ENCODE data around the gene HOGA1.
A peak's percentile ranks its signal among the peaks of the same experiment; 100 is the strongest.
"Not testable (repeated sequence)": the region's sequence is repeated elsewhere in the genome, so short reads cannot be mapped to it uniquely, and the experiment has no call there.

The HOGA1 gene

GRCh38 chr10:97548828-97549455, 35.2 kb upstream of the HOGA1 start:
- H3K4me3 ChIP-seq (ENCODE audit: control insufficient read depth, low read depth, low read length): no peak overlapping the region
- TF ChIP-seq CTCF (conservative IDR thresholded peaks at IDR 0.05; ENCODE audit: control insufficient read depth, insufficient read depth, low read depth, low read length): no peak
- DNase-seq (ENCODE audit: low read depth): no peak

- no peak for TF ChIP-seq CTCF (conservative IDR thresholded peaks at IDR 0.05; ENCODE audit: control insufficient read depth, insufficient read depth, low read depth, low read length)
- H3K4me3 ChIP-seq (ENCODE audit: control insufficient read depth, low read depth, low read length): no peak overlapping the region
Measured at GRCh38 chr10:97549587-97550322, 34.4 kb upstream of the HOGA1 start.

GRCh38 chr10:97550336-97551149, 33.6 kb upstream of the HOGA1 start:
- DNase-seq (ENCODE audit: low read depth): no peak
- no peak overlapping the region for H3K4me3 ChIP-seq (ENCODE audit: control insufficient read depth, low read depth, low read length)
- TF ChIP-seq CTCF (conservative IDR thresholded peaks at IDR 0.05; ENCODE audit: control insufficient read depth, insufficient read depth, low read depth, low read length): no peak

More at GRCh38 chr10:97549587-97550322, 34.4 kb upstream of the HOGA1 start:
- no peak for DNase-seq (ENCODE audit: low read depth)

GRCh38 chr10:97551271-97551670, 32.9 kb upstream of the HOGA1 start:
- TF ChIP-seq CTCF (conservative IDR thresholded peaks at IDR 0.05; ENCODE audit: control insufficient read depth, insufficient read depth, low read depth, low read length): no peak
- no peak for DNase-seq (ENCODE audit: low read depth)
- H3K4me3 ChIP-seq (ENCODE audit: control insufficient read depth, low read depth, low read length): no peak overlapping the region

- DNase-seq (ENCODE audit: low read depth): peak; percentile 78
- H3K4me3 ChIP-seq (ENCODE audit: control insufficient read depth, low read depth, low read length): no peak overlapping the region
- TF ChIP-seq CTCF (conservative IDR thresholded peaks at IDR 0.05; ENCODE audit: control insufficient read depth, insufficient read depth, low read depth, low read length): peak; percentile 93
Measured at GRCh38 chr10:97553575-97554031, 30.6 kb upstream of the HOGA1 start.

GRCh38 chr10:97554336-97554735, 29.9 kb upstream of the HOGA1 start:
- not testable (repeated sequence) for H3K4me3 ChIP-seq (ENCODE audit: control insufficient read depth, low read depth, low read length); DNase-seq (ENCODE audit: low read depth)

- H3K4me3 ChIP-seq (ENCODE audit: control insufficient read depth, low read depth, low read length); DNase-seq (ENCODE audit: low read depth): not testable (repeated sequence)
Measured at GRCh38 chr10:97555541-97555940, 28.6 kb upstream of the HOGA1 start.

GRCh38 chr10:97560731-97561381, 23.3 kb upstream of the HOGA1 start:
- DNase-seq (ENCODE audit: low read depth): peak; percentile 58
- peak overlapping the region; percentile 27 for H3K4me3 ChIP-seq (ENCODE audit: control insufficient read depth, low read depth, low read length)

GRCh38 chr10:97561386-97562077, 22.7 kb upstream of the HOGA1 start:
- H3K4me3 ChIP-seq (ENCODE audit: control insufficient read depth, low read depth, low read length); DNase-seq (ENCODE audit: low read depth): not testable (repeated sequence)

- not testable (repeated sequence) for H3K4me3 ChIP-seq (ENCODE audit: control insufficient read depth, low read depth, low read length); DNase-seq (ENCODE audit: low read depth)
Measured at GRCh38 chr10:97562329-97562728, 21.9 kb upstream of the HOGA1 start.
